Activated T-helper 1 cell treated with Interleukin-2 at 50 U/mL for 16 hours (primary cell): ENCODE measurements around the gene WDR48.
"Not testable (repeated sequence)": the region's sequence is repeated elsewhere in the genome, so short reads cannot be mapped to it uniquely, and the experiment has no call there.

Source experiments
- DNase-seq: peaks from one replicate; pipeline ENCODE4 v3.0.0-alpha.2; 2020; ENCODE audit warnings: low read depth

The WDR48 gene

DNA sequence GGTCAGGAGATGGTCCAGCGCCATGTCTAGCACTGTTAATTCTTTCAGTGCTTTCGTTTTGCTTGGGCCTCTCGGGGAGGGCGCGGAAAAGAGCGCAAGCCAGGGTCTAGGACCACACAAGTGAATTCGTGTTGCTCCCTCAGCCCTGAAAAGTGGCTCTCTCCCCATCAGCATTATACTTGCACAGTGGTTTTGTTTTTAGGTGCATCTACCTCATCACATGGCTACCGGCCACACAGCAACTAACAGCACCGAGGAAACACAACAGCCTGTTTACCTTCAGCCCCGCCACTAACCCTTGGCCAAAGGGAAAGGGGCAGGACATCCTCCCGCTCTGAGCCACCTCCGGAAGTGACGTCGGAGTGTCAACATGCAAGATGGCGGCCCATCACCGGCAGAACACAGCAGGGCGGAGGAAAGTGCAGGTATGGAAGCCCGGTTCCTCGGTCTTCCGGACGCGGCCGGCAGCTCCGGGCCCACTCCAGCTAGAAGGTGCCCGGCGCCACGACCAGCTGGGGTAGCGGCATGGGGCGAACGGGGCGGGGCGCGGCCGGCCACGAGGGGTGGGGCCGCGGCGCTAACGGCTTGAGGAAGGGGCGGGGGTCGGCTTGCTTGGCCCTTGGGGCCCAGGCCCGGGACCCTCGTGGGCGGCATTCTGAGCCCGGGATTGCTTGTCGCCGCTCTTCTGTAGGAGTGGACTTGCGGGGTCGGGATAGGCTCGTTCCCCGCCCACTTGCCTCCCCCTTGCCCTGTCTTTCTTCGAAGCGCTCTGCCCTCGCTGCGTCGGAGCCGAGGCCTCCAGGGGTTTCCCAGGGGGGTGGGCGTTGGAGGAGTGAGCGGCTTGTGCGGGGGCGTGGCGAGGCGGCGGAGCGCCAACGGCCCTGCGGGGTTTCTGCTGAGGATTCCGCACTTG, at the start of gene WDR48, which contains the start of gene SCN11A:
TSS of gene WDR48 (plus strand) at position 368 of the 913 bp plus-strand sequence. CDS start at position 378, 10 bp downstream.
TSS of gene SCN11A (minus strand) at position 296 of the 913 bp plus-strand sequence. CDS start 101,582 bp downstream, outside the sequence.
- peak; percentile 85 for DNase-seq

DNA sequence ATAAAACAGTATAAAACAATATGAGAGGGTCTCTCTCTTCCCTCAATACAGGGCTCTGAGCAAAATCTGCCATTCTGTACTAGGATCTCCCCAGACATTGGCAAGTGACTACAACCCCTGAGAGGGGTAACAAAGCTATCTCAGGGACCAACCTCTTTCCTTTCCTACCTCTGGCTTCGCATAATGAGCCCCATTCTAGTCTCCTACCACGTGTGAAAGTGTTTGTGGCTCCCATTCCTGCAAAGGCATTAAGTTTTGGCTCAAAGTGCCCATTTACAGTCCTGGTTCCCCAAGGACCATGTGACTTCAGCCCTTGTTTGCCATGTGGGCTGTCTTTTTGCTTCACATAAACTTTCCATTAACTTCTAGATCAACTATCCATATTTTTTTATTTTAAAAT, 46.5 kb upstream of the WDR48 start:
- DNase-seq = no peak

DNA sequence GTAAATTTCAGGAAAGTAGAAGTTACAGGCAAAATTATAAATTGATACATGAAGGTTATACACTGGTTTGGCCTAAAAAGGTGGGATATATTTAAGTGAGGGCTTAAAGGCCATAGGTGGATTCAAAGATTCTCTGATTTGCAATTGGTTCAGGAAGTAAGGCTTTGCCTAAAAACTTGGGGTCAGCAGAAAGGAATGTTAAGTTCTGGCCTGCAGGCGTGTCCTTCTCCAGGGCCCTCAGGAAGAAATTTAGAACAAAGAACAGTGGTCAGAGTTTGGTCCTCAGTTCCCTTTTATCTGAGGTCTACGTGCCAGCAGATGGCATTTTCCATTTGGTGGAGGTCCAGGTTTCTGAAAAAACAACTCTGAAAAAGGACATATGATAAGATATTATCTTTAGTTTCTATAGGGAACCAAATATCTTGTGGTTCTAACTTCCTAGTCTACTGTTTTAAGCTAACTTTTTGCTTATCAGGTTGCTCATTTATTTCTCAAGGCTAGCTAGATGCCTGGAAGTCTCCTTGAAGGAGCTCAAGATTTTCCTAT, 40.6 kb upstream of the WDR48 start:
- DNase-seq = no peak

GRCh38 chr3:39013289-39013688, 38.5 kb upstream of the WDR48 start:
- DNase-seq = no peak

- DNase-seq = no peak
Observed at GRCh38 chr3:39013921-39014509, 37.8 kb upstream of the WDR48 start.

DNA sequence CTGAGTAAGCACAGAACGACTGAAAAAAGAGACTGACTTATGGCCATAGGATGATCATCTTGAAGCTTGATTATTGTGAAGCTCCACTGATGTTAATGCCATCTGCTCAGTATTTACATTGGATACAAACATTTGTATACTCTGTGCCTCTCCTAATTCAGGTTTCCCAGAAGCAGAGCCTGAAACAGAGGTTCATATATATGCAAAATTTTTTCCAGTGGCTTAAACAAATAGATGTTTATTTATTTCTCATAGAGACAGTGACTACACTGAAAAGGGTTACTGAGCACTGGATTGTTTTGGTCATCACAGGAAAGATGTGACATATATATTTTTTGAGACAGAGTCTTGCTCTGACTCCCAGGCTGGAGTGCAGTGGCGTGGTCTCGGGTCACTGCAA, 36.4 kb upstream of the WDR48 start:
- DNase-seq = no peak

DNA sequence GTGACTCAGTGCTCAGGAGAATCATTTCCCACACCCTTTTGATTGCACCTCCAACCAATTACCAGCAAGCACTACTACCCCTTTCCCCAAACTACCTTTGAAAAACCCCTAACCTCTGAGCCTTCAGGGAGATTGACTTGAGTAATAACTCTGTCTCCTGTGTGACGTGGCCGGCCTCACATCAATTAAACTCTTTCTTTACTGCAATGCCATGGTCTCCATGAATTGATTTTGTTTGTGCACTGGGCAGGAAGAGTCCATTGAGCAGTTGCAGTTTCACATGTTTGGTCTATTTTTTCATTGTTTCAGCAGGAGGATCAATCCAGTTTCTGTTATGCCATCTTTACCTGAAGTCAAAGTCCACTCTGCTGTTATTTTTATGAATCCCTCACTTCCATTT, 32.5 kb upstream of the WDR48 start:
- no peak for DNase-seq

- no peak for DNase-seq
Observed at GRCh38 chr3:39021029-39021428, 30.8 kb upstream of the WDR48 start.

DNA sequence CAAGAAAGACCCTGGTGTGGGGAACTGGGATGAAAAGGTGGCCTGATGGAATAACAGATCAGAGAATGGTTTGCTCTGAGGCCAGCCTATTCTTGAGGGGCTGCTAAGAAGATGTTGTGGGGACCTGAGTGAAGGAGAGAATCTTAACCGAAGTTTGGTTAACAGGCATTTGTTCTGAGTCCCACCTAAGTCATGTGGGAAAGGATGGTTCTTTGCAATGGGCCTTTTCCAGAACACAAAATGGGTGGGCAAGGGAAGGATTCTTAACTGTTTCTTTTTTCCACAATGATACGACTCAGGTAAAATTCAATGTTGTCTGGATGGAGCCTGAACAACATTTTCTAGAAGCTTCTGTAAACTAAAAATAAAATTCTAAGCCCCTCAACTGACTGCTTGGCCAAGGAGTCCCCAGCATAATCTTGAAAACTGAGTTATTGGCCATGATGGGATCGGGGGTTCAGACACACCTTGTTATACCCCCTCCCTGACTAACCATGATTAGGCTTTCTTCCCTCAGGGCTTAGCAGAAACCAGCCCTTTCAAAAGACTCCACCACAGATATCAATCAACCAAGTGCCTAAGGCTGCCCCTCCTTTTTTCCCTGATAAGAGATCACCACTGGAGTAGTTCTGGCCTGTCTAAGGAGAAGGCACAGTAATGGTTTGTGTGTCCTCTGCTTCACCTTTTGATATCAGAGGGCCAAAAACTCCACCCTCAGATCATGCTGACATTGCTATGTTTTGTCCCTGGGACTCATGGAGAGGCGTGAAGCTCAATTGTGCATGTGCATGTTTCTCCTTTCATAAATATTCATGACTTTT, 30.1 kb upstream of the WDR48 start:
- DNase-seq = no peak

GRCh38 chr3:39022286-39022630, 29.6 kb upstream of the WDR48 start:
- no peak for DNase-seq

GRCh38 chr3:39024497-39024896, 27.3 kb upstream of the WDR48 start:
- DNase-seq = no peak

DNA sequence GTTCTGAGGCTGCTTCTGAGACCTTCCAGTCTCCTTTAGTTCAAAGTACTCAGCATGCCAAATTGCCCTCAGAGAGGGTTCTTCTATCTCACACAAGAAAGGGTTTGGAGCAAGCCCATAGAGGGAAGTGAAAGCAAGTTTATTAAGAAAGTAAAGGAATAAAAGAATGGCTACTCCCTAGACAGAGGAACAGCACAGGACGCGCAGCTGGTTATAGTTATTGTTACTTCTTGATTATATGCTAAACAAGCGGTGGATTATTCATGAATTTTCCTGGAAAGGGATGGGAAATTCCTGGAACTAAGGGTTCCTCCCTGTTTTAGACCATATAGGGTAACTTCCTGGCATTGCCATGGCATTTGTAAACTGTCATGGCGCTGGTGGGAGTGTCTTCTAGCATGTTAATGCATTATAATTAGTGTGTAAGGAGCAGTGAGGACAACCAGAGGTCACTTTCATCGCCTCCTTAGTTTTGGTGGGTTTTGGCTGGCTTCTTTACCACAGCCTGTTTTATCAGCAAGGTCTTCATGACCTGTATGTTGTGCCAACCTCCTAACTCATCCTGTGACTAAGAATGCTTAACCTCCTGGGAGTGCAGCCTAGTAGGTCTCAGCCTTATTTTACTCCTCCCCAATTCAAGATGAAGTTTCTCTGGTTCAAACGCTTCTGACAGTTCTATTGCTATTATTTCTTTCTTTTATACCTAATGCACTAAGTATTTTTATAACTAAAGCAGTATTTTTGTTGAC, 26.4 kb upstream of the WDR48 start:
- no peak for DNase-seq

DNA sequence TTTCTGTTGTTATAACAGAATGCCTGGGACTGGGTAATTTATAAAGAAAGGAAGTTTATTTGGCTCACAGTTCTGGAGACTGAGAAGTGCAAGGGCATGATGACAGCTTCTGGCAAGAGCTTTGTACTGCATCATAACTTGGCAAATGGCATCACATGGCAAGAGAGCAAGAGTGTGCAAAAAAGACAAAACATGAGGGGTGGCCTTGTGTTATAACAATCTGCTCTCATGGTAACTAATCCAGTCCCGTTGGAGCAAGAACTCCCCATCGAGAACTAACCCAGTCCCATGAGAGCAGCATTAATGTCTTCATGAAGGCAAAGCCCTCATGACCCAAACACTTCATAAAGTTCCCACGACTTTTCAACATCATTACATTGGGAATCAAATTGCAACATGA, 23.3 kb upstream of the WDR48 start:
- no peak for DNase-seq

GRCh38 chr3:39029556-39029955, 22.3 kb upstream of the WDR48 start:
- no peak for DNase-seq

DNA sequence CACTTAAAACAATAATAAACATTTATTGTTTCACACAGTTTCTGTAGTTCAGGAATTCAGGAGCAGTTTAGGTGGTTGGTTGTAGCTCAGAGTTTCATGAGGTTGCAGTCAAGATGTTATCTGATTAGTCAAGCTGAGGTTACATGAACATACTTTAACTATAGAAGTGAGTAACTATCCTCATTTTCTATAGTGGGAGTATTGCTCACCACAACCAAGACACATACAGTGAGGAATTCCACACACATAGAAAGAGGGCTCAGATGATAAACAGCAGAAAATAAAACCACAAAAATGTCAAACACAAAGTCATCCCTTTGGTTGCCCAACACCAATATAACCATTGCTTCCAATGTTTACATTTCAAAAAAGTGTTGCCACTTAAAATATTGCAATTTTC, 13.7 kb upstream of the WDR48 start:
- DNase-seq = no peak

- no peak for DNase-seq
Observed at GRCh38 chr3:39050029-39050428, 1.8 kb upstream of the WDR48 start.

- no peak for DNase-seq
Observed at GRCh38 chr3:39052583-39052982, 767 bp downstream of the WDR48 start.

DNA sequence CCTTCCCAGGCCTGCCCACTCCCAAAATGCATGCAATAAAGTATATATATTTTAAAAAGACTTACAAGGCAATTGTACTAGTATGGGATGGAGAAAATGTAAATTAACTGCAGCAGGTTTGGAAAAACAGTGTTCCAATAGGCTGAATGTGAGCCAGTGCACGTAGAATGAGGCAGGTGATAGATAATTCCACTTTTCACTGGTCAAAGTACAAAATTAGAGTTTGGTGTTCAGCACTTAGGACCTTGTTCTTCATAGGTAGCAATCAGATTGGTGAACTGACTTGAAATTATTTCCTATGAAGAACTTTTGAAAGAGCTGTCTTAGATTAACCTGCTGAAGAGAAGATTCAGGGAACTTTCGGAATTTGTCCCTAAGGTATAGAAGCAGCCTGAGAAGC, 1.9 kb downstream of the WDR48 start:
- DNase-seq = no peak

GRCh38 chr3:39056151-39056550, 4.3 kb downstream of the WDR48 start:
- no peak for DNase-seq

- not testable (repeated sequence) for DNase-seq
Observed at GRCh38 chr3:39061228-39061627, 9.4 kb downstream of the WDR48 start.

DNA sequence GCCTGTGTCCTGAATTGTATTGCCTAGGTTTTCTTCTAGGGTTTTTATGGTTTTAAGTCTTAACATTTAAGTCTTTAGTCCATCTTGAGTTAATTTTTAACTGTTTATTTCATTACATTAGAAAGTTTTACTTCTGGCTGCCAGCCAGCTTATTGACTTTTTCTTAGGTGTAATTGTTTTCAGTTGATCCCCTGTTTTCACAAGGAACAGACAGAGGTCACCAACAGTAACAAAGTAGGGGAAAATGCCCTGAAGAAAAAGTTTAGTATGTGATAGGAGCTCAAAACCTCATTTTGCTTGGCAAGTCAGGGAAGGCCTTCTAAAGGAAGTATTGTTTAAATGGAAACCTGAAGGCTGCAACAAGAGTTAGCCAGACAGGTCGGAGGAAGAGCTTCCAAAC, 10.4 kb downstream of the WDR48 start:
- DNase-seq = no peak

DNA sequence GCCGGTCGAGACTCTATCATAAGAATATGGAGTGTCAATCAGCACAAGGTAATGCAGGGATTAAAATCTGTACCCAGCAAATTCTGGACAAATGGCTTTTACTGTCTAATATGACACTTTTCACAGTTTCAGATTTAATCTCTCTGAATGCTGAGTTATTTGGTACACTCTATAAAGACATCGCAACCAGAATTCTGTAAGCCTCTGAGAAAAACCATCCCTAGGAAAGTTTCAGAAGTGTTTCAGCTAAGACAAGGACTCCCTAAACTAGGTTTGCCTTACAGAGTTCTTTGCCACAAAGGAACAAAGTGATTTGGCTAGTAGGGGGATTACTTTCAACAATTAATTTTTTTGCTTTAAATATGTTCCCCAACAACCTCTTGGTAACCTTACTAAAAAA, 11.3 kb downstream of the WDR48 start:
- DNase-seq = no peak
